HG03103 (cell line): Measurements from ENCODE around the gene SHISA9.

Experiments
- ATAC-seq: cut with Tn5 transposase; IDR thresholded peaks from one replicate; pipeline ENCODE4 v1.9.1; 2021; ENCODE audit warnings: low read depth; ENCODE audit not compliant: unreplicated experiment

The SHISA9 gene

DNA sequence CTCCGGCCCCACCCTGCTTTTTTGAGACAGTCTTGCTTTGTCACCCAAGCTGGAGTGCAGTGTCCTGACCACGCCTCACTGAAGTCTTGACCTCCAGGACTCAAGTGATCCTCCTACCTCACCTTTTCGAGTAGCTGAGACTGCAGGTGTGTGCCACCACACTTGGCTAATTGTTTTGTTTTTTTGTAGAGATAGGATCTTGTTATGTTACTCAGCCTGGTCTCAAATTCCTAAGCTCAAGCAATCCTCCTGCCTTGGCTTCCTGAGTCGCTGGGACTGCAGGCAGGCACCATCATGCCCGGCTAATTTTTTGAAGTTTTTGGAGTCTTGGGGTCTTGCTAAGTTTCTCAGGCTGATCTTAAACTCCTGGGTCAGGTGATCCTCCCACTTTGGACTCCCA lies 206.7 kb downstream of the SHISA9 start:
- no peak for ATAC-seq

DNA sequence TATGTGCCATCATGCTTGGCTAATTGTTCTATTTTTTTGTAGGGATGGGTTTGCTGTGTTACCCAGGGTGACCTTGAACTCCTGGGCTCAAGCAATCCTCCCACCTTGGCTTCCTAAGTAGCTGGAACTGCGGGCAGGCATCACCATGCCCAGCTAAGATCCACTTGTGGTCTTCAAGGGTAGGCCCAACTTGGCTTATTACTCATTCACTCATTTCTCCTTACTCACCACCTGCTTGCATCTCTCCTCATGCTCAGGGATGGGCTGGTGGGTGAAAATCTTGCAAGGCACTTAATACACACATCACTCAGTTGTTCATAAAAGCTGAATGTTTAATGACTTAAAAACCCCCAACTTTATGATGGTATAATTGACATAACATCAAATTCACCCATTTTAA lies 207.8 kb downstream of the SHISA9 start:
- no peak for ATAC-seq

DNA sequence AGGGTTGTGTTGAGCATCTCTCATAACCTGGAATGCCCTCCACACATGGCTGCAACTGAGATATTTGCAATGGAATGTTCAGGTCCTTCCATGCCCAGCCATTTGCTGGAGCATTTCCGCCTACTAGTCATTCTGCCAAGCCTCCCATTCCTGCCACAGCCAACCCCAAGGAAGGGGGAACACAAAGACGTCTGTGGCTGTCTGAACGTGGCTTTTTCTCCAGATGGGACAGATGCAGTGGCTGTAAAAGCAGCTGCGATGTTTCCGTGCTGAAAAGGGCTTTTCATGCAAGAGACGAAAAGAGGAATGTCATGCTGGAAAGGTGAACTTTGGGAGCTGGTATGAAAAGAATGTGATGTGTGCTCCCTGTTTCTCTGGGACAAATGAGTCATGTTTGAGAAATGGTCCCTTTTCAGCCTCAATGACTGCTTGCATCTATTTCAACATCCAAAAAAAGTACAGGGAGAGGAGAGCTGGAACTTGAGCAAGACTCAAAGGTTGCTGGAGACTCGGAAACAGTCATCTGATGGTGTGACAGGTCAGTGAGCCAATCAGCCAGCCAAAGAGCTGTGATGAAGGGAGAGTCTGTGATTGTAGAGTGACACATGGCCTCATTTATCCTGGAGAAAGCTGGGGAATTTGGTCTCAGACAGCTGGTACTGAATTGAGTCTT lies 208.9 kb downstream of the SHISA9 start:
- ATAC-seq, result no peak

DNA sequence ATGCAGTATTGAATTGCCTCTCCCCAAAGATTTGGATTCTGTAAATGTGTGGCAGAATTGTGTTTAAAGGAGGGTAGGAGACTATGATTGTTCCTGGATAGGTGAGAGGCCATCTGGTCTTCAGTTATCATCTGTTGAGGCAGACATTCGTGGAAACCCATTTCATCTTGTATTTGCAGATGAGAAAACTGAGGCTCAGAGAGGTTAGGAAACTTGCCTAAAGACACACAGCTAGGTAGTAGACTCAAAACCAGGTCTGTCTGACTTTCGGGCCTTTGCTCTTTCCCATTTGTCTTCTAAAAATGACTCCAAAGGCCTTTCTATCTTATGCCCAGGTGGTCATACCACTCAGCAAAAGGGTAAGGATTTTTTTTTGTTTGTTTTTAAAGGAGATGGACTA lies 210.3 kb downstream of the SHISA9 start:
- ATAC-seq, result no peak

DNA sequence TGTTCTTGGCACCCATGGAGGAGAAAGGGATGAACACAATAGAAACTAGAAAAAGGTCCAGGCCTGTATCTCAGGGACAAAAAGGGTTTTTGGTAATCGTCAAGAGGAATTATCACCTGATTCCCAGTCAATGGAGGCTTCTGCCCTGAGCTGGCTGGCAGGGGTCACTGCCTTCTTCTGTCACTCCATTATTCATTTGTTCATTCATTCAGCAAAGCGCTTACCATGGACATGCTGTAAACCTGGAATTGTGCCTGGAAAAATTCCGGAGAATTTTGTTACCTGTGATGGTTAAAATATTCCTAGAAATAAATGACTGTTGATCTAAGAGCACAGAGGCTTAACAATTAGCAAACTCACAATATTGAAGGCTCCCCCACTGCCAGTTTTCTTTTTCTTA lies 212.3 kb downstream of the SHISA9 start:
- no peak for ATAC-seq

DNA sequence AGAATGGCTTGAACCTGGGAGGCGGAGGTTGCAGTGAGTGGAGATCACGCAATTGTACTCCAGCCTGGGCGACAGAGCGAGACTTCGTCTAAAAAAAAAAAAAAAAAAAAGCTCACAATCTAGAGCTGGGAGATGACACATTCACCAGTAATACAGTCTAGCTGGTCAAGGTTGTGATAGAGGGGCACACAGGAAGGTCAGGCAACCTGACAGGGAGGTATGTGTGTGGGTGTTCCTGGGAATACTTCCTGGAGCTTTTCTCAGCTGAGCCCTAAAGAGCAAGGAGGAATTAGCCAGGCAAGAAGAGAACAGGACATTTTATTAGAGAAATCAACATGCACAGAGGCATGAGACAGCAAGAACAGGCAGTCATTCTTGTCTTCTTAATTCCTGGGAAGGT lies 216.7 kb downstream of the SHISA9 start:
- no peak for ATAC-seq

DNA sequence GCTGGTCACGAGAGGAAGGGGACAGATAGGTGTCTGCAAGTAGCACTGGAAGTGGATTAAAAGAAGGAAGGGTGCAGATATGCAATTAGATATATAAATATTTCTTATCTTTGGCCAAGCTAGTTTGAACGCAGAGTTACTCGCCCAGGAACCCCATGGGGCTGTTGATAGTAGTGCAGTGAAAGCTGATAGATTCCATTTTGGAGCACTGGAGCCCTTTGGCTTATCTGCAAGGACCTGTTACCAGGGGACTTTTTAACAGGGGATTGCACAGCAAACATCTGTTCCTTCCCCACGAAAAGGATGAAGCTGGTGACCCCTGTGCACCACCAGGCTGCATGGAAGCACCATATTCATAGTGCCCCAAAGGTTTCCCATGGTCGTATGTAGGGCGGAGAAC lies 218.7 kb downstream of the SHISA9 start:
- ATAC-seq, result no peak

DNA sequence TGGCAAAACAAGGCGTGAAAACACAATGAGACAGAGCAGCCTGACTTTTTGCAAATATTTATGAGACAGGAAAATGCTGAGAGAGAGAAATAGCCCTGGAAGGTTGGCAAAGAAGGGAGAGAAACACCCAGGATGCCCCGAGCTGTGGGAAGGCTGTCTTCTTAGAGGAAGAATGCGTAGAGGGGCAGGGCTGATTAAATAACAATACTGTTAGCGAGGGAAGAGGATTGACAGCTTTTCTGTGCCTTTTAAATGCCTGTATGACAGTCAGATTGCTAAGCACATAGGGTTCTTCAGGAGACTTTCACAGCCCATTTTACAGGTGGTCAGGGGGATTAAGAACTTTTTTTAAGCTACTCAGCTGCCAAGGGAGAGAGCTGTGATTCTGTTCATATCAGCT lies 219.2 kb downstream of the SHISA9 start:
- no peak for ATAC-seq

DNA sequence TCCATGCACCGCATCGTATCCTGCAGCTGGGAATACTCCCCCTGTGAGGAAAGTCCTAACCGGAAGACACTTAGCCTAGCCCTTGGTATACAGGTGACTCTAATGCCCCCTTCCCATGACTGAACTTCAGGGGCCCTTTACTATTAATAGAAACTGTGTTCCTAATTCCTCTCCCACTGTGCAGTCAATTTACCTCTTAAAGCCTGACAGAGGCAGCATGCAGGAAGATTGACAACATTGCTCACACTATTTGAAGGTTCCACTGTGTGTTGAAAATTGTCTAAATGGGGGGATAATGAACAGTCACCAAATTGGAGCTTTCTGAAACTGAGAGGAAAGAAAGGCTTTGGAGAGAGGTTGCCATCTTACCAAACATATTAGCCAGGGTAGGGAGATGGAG lies 222.6 kb downstream of the SHISA9 start:
- ATAC-seq, result no peak

DNA sequence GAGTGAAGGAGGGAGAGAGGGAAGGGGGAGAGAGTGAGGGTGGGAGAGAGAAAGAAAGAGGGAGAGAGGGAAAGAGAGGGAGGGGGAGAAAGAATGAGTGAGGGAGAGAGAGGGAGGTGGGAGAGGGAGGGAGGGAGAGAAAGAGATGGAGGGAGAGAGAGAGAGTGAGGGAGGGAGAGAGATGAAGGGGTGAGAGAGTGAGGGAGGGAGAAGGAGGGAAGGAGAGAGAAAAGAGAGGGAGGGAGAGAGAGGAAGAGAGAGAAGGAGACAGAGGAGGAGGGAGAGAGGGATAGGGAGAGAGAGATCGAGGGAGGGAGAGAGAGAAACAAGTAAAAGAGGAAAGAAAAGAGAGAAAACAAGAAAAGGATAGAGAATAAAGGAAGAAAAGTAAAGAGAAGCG lies 225.7 kb downstream of the SHISA9 start:
- no peak for ATAC-seq

DNA sequence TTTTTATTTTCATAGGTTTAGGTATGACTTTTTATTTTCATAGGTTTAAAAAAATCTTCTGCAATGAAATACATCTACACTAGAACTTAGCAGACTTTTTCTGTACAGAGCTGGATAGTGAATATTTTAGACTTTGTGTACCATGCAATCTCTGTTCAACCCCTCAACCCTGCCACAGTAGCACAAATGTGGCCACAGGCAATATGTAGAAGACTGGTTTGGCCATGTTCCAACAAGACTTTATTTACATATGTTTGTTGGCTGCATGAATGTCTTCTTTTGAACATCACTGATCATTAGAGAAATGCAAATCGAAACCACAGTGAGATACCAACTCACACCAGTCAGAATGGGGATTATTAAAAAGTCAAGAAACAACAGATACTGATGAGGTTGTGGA lies 229.2 kb downstream of the SHISA9 start:
- ATAC-seq, result no peak

DNA sequence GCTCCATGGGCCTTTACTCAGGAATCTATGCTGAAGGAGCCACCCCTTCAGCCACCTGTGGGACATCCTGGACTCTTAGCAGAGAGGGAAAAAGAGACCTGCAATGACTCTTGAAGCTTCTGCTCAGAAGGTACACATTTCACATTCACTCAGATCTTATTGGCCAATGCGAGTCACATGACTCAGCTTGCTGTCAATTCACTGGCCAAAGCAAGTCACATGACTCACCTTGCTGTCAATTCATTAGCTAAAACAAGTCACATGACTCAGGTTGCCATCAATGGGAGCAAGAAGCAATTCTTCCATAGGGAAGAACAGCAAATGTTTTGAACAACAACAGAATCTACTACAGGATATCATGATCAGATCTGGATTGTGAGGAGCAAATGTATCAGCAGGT lies 233.4 kb downstream of the SHISA9 start:
- ATAC-seq, result no peak

DNA sequence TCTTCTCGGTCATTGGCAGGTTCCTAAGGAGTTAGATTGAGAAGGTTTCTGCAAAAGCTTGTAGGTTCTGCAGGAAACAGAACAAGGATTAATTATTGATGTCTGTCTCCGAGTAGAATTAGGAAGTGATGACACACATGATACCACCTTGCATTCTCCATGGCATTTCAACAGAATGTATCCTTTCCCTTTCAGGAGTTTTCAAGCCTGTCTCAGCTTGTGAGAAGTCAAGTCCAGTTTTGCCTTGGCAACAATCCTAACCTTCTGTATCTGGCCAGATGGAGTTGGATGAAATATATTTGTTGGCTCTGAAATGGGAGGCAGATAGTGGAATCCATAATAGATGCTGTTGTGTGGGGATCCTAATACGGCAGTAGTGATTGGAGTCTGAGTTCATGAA lies 235.5 kb downstream of the SHISA9 start:
- ATAC-seq, result no peak

DNA sequence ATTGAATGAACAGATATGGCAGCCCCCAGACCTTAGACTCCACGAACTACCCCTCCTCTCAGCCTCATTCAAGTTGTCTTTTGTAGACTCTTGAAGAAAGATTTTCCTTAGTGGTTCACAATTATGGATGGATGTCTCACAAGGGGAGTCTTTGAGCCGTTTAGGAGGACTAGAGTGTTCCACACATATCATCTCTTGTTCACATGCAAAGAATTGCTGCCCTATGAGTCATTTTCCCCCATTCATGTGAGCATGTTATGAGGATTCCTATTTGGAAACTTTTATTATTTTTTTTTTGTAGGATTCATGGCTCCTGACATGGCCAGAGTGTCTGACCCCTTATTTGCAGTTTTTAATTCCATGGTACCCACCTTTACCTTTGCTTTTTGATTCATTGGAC lies 237.1 kb downstream of the SHISA9 start:
- no peak for ATAC-seq

DNA sequence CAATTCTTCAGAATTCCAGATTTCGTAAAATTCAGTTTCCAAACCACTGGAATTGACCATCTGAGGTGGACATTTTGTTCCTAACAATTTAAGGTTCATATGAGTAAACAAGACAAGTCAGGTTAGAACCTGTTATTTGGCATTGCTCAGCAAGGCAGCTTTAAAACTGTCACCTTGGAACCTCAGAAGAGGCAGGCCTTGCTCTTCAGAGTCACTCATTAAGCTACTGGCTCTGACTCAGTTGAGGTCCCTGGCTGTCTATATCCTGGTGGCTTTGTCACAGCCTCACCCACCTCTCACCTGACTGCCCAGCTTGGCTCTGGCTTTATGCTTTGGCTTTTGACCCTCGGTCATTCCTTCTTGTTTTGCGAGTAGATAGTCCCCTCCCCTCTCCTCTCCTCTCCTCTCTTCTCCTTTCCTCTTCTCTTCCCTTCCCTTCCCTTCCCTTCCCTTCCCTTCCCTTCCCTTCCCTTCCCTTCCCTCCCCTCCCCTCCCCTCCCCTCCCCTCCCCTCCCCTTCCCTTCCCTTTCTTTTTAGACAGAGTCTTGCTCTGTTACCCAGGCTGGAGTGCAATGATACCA lies 238.4 kb downstream of the SHISA9 start:
- no peak for ATAC-seq

DNA sequence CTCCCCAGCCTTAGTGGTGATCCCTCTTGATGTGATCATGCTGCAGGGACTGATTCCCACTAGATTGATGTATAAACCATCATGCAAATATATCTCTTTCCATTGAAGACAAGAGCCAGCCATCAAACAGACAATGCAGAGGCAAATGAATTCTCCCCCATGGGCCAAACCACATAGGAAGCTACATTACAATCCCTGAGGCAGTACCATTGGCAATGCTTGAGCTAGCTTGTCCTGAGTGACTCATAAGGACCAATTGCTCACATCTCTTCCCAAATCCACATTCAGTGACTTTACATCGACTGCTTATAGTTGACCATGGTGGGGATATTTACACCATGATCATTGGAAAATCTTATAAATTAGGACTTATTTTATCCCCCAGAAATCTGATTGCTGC lies 242.2 kb downstream of the SHISA9 start:
- ATAC-seq, result no peak

DNA sequence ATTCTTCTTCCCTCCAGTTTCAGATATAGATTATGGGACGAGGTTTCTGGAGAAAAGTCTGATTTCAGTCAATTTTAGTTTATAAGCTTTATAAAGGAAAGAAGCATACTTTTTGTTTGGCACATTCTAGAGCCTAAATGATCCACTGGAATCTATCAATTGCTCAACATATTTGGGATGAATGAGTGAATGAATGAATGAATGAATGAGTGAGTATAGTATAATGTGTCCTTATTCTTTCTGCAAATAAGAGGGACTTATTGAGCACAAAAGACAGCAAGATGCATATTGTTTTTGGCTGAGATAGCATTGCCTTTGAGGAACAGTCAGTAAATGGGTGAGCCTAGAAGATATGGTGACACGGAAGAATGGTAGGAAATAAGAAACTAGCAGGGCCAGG lies 245.4 kb downstream of the SHISA9 start:
- no peak for ATAC-seq

DNA sequence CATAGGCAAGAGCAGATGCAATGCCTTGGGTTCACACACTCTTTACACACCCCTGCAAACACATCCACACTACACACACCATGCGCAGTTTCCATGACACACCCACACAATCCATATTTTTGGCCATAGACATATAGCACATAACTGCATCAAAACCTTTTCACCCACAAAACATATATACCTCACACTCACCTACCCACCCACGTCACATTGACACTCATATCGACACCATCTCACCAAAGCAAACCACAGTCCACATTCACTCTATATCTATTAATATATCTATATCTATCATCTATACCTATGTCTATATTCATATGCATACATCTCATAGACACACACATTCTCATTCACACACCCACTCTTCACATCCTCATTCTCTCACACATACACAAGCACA lies 246.9 kb downstream of the SHISA9 start:
- ATAC-seq, result no peak

DNA sequence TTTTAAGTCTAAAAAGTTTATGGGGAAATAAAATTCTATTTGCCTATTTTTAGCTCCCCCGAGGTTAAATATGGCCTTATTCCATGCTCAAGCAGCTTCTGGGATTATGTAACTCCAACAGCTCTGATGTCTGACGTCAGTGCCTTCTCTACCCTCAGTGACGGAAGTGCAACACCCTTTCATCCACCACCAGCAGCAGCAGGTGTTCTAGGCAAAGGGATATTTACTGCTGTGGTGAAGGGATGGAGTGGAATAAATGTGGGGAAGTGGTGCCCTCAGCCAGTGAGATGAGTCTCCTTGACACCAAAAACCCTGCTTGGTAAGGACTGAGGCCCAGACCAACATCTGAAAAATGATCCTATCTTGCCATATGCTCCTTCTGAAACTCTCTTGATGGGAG lies 247.4 kb downstream of the SHISA9 start:
- no peak for ATAC-seq

DNA sequence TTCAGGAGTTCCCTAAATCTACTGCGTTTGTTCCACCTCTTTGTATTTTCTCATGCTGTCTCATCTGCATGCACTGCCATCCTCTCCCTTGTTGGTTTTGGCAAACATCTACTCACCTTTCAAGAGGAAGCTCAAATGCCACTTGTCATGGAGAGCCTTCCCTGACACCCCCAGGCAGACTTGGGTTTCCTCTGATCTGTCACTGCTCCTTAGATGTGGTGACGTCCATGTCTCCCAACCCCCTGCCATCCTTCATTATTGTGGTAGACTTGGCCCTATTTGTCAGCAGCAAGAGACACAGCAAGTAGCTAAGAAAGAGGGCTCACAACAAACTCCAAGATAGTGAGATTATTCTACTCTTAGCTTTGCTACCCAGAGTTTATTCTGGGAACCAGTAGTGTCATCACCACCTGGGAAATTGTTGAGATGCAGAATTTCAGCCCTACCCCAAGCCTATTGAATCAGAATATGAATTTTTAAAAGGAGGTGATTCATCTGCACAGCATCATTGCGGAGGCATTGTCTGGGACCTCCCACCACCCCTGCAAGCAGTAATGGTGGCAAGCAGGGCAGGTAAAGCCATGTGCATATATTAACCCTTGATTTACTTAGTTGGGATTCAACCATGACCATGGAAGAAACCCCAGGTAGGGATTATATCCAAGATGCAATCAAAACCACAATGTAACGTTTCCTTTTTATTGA lies 248.9 kb downstream of the SHISA9 start:
- no peak for ATAC-seq

DNA sequence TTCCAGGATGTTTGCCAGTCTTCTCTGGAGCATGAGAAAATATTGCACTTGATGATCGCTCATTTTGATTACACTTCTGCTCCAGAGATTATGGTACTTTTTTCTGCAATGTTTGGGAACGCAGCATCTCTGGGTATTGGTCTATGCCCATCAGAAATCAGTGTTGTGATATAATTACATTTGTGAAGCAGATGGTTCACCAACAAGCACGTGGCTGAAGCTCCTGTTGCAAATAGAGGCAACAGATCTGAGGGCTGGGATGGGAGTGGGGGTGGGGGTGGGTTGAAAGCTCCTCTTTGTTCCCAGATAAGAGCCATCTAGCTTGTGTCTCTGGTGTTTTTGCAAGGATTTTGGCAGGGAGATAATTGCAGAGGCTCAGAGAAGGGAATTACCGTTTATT lies 252.3 kb downstream of the SHISA9 start:
- no peak for ATAC-seq

DNA sequence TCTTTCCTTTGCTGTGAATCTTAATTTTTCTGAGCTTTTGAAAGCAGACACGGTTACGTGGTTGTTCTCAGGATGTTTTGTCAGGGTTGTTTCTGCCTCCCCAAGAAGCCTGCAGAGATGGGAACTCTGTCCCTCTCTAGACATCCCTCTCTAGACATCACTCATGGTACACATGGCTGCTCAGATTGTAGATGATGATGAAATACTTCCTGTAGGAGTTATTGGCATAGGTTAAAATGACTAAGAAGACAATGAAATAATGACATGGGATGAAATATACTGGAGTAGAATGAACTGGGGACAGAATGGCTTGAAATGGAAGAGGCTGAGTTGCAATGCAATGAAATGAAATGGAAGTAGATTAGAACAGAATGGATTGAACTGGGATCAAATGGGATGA lies 253.4 kb downstream of the SHISA9 start:
- no peak for ATAC-seq
